H1 (cell line): ENCODE results near the gene ZNF845. TPM values are rescaled to one million over a fixed set of nuclear protein-coding genes. Genes with fewer than 3 reads are reported as not detected.

Source experiments
- CTCF ChIA-PET: fragments of 300-600 bp; sonication (Branson Sonifier 250); formaldehyde crosslinking; loops from one replicate; lab custom pipeline; 2021; ENCODE audit not compliant: partially characterized antibody; lab: Charles Lee
- POLR2A ChIA-PET: fragments of 300-600 bp; sonication (Branson Sonifier 250); formaldehyde crosslinking; loops from one replicate; lab custom pipeline; 2021; ENCODE audit warnings: inconsistent platforms; ENCODE audit not compliant: partially characterized antibody; lab: Charles Lee
- DNase-seq, 2 experiments: peaks; one replicate each; pipeline versions ENCODE4 v3.0.0 to v3.0.0-alpha.2; 2010 to 2022; ENCODE audit warnings: low spot score in 2 of 2, low read depth in 1 of 2, mixed read lengths in 1 of 2
- FAIRE-seq: peaks from 2 replicates; lab custom pipeline; 2011; peaks lifted over from hg19 to GRCh38; lab: Jason Lieb, UNC
- H2AFZ ChIP-seq: 2 replicates; pipeline ENCODE4 v1.8.1; 2012; ENCODE audit warnings: low read length, inconsistent platforms
- H2AK5ac ChIP-seq: 2 replicates; pipeline ENCODE4 v1.6.1; 2013; ENCODE audit warnings: low read depth, low read length
- H2BK120ac ChIP-seq: replicated peaks from 2 replicates; pipeline ENCODE3; 2013; ENCODE audit warnings: low read depth, low read length, inconsistent platforms
- H2BK12ac ChIP-seq: 2 replicates; pipeline ENCODE4 v1.6.1; 2013; ENCODE audit warnings: low read depth, low read length
- H2BK15ac ChIP-seq: 2 replicates; pipeline ENCODE4 v1.6.1; 2013; ENCODE audit warnings: low read length
- H2BK20ac ChIP-seq: 2 replicates; pipeline ENCODE4 v1.6.1; 2013; ENCODE audit warnings: low read length
- H2BK5ac ChIP-seq: 2 replicates; pipeline ENCODE4 v1.6.1; 2013; ENCODE audit warnings: low read depth, low read length
- H3K14ac ChIP-seq: 2 replicates; pipeline ENCODE4 v1.6.1; 2013; ENCODE audit warnings: inconsistent platforms; ENCODE audit not compliant: insufficient read length
- H3K18ac ChIP-seq: 2 replicates; pipeline ENCODE4 v1.6.1; 2013; ENCODE audit warnings: low read length; ENCODE audit errors: extremely low read depth
- H3K23ac ChIP-seq: 2 replicates; pipeline ENCODE4 v1.6.1; 2013; ENCODE audit warnings: inconsistent platforms; ENCODE audit not compliant: insufficient read length
- H3K23me2 ChIP-seq: 2 replicates; pipeline ENCODE4 v1.6.1; 2013; ENCODE audit warnings: low read depth, low read length
- H3K27ac ChIP-seq: 2 replicates; pipeline ENCODE4 v1.6.1; 2011; ENCODE audit warnings: low read depth, low read length, inconsistent platforms
- H3K27me3 ChIP-seq, 4 experiments: replicated peaks in 1 of 4; 1 replicate in 1 of 4; 2 replicates in 3 of 4; pipeline versions ENCODE4 v1.6.1 to v1.8.1; 2011 to 2013; ENCODE audit warnings: low read length in 3 of 4, mild to moderate bottlenecking in 3 of 4, inconsistent platforms in 2 of 4, mixed read lengths in 2 of 4, moderate library complexity in 1 of 4; ENCODE audit not compliant: control insufficient read depth in 3 of 4, insufficient read depth in 3 of 4; ENCODE audit errors: extremely low read depth in 1 of 4
- H3K36me3 ChIP-seq, 4 experiments: 2 replicates each; pipeline versions ENCODE4 v1.6.1 to v1.8.1; 2011 to 2013; ENCODE audit warnings: mild to moderate bottlenecking in 4 of 4, low read length in 3 of 4, moderate library complexity in 2 of 4, control low read depth in 1 of 4, inconsistent platforms in 1 of 4; ENCODE audit not compliant: insufficient read depth in 4 of 4, control insufficient read depth in 2 of 4
- H3K4ac ChIP-seq: replicated peaks from 2 replicates; pipeline ENCODE3; 2013; ENCODE audit warnings: low read length, low read depth, mixed read lengths, inconsistent platforms; ENCODE audit not compliant: insufficient read length
- H3K4me1 ChIP-seq, 4 experiments: replicated peaks in 1 of 4; 1 replicate in 1 of 4; 2 replicates in 3 of 4; pipeline versions ENCODE4 v1.6.1 to v1.8.1; 2011 to 2013; ENCODE audit warnings: low read length in 3 of 4, inconsistent platforms in 2 of 4, mixed read lengths in 1 of 4; ENCODE audit not compliant: insufficient read depth in 4 of 4, control insufficient read depth in 3 of 4
- H3K4me2 ChIP-seq, 2 experiments: 2 replicates each; pipeline versions ENCODE4 v1.6.1 to v1.8.1; 2011 to 2013; ENCODE audit warnings: low read depth in 2 of 2, low read length in 2 of 2, control low read depth in 1 of 2, inconsistent platforms in 1 of 2, mild to moderate bottlenecking in 1 of 2; ENCODE audit not compliant: insufficient read depth in 1 of 2
- H3K4me3 ChIP-seq, 4 experiments: fragments of 200-600, 300-600 bp in 1 of 4; sonication (generic), shearing (Covaris generic), sonication (Bioruptor Twin) in 1 of 4; 2 replicates each; pipeline versions ENCODE4 v1.5.1 to v1.8.1; 2011 to 2016; ENCODE audit warnings: low read length in 4 of 4, low read depth in 3 of 4, control low read depth in 2 of 4, inconsistent platforms in 2 of 4, mild to moderate bottlenecking in 2 of 4, mixed read lengths in 1 of 4, moderate library complexity in 1 of 4; ENCODE audit not compliant: insufficient read depth in 2 of 4; ENCODE audit errors: extremely low read depth in 1 of 4
- H3K56ac ChIP-seq: replicated peaks from 2 replicates; pipeline ENCODE3; 2013; ENCODE audit warnings: low read depth, mild to moderate bottlenecking, mixed read lengths, low read length, inconsistent platforms; ENCODE audit not compliant: insufficient read length
- H3K79me1 ChIP-seq: 2 replicates; pipeline ENCODE4 v1.6.1; 2013; ENCODE audit warnings: low read depth, low read length, control low read depth
- H3K79me2 ChIP-seq, 2 experiments: 2 replicates each; pipeline versions ENCODE4 v1.6.1 to v1.8.1; 2012 to 2013; ENCODE audit warnings: low read length in 2 of 2, mild to moderate bottlenecking in 2 of 2, inconsistent platforms in 1 of 2; ENCODE audit not compliant: insufficient read depth in 2 of 2, control insufficient read depth in 1 of 2
- H3K9ac ChIP-seq, 4 experiments: replicated peaks in 1 of 4; 1 replicate in 1 of 4; 2 replicates in 3 of 4; pipeline versions ENCODE4 v1.6.1 to v1.8.1; 2011 to 2013; ENCODE audit warnings: low read depth in 3 of 4, low read length in 3 of 4, control low read depth in 2 of 4, mild to moderate bottlenecking in 2 of 4, moderate library complexity in 2 of 4, inconsistent platforms in 1 of 4; ENCODE audit errors: extremely low read depth in 1 of 4
- H3K9me3 ChIP-seq, 2 experiments: 2 replicates each; pipeline versions ENCODE4 v1.6.1 to v1.8.1; 2012 to 2013; ENCODE audit warnings: mild to moderate bottlenecking in 2 of 2, moderate library complexity in 2 of 2, control low read depth in 1 of 2, inconsistent platforms in 1 of 2, low read depth in 1 of 2, low read length in 1 of 2, mixed read lengths in 1 of 2; ENCODE audit not compliant: insufficient read depth in 2 of 2
- H4K20me1 ChIP-seq, 2 experiments: replicated peaks in 1 of 2; 2 replicates each; pipeline versions ENCODE3 to v1.8.1; 2011 to 2013; ENCODE audit warnings: inconsistent platforms in 2 of 2, low read length in 2 of 2, mild to moderate bottlenecking in 1 of 2; ENCODE audit not compliant: insufficient read depth in 2 of 2, control insufficient read depth in 1 of 2
- H4K5ac ChIP-seq: 2 replicates; pipeline ENCODE4 v1.6.1; 2013; ENCODE audit warnings: low read length, low read depth, mixed read lengths, inconsistent platforms; ENCODE audit not compliant: insufficient read length
- H4K8ac ChIP-seq: 2 replicates; pipeline ENCODE4 v1.8.0; 2013; ENCODE audit warnings: mild to moderate bottlenecking, moderate library complexity, low read length, inconsistent platforms; ENCODE audit not compliant: insufficient read depth; ENCODE audit errors: extremely low read depth
- H4K91ac ChIP-seq: replicated peaks from 2 replicates; pipeline ENCODE3; 2013; ENCODE audit warnings: low read length, mixed read lengths, inconsistent platforms; ENCODE audit not compliant: insufficient read length
- CTBP2 ChIP-seq: IDR thresholded peaks from 2 replicates; pipeline ENCODE4 v1.7.0; 2011; ENCODE audit warnings: borderline replicate concordance, mild to moderate bottlenecking, moderate library complexity, mixed read lengths, low read length; ENCODE audit not compliant: insufficient read depth, insufficient read length
- E2F6 ChIP-seq: IDR thresholded peaks from 2 replicates; pipeline ENCODE4 v1.6.1; 2012; ENCODE audit warnings: inconsistent platforms
- PHF8 ChIP-seq: fragments of 200-600 bp; sonication (generic); conservative IDR thresholded peaks from 2 replicates; pipeline ENCODE4 v1.7.1; 2012; ENCODE audit warnings: low read depth, mild to moderate bottlenecking, inconsistent platforms, low read length, moderate library complexity
- WGBS, 2 experiments: shearing (Covaris generic) in 1 of 2; methylation state at CpG; one replicate each; pipeline versions ENCODE4 v1.1.6 to v1.1.7; 2013 to 2015; ENCODE audit warnings: low lambda C conversion rate in 2 of 2, mixed read lengths in 2 of 2, inconsistent platforms in 1 of 2, low coverage in 1 of 2, missing lambda C conversion rate in 1 of 2; ENCODE audit not compliant: insufficient replicate concordance in 2 of 2, insufficient coverage in 1 of 2, insufficient read length in 1 of 2; ENCODE audit errors: extremely low coverage in 1 of 2, missing lambda C conversion rate in 1 of 2; 5-methylcytosine and 5-hydroxymethylcytosine counted together
- polyA plus RNA-seq, 7 experiments: library from polyadenylated mRNA; depleted of rRNA in 3 of 7; stranded (reverse) in 5 of 7; unstranded in 2 of 7; fragments of >200 nt in 5 of 7; fragments of 200-250 nt in 2 of 7; gene quantifications; 1 replicate in 5 of 7; 2 replicates in 1 of 7; 4 replicates in 1 of 7; pipeline versions ENCODE4 v1.2.1 to v1.2.3, GENCODE V29; 2011 to 2013; ENCODE audit warnings: missing spikeins in 2 of 7, mixed read lengths in 2 of 7
- total RNA-seq: library from RNA; stranded (reverse); fragmentation: NEBNext Ultra II Directional; extraction: Animal tissue kit (Norgen Biotek cat#: 25700); gene quantifications from 2 replicates; pipeline ENCODE4 v1.2.1, GENCODE V29; 2021

ZNF845 gene
- total and polyA plus RNA-seq, 2 of the 8 experiments (the other 6 are each of a cell fraction or from before 2014, with no cell fraction given) = 3.6 to 22.5 TPM

GRCh38 chr19:53365899-53366493, 32.4 kb downstream of the ZNF845 start:
- Histone ChIP-seq H3K18ac (peak overlapping the region; percentile 19; the same call in 1 of the 2 replicates), H3K4me1 (peaks cover 0 to 3% (median under 1%) of the 10 kb centered on the region in 4 experiments; a peak in 3 of 7 replicates), H3K36me3 (no peaks in the 10 kb centered on the region), H3K4ac (no peak overlapping the region), H3K9ac (peak overlapping the region; percentile 46 to 60 (median 56); a peak in 6 of 7 replicates), H2BK120ac (no peak overlapping the region), H3K9me3 (no peaks in the 10 kb centered on the region), H3K4me3 (peak overlapping the region; percentile 84 to 98 (median 89)), H4K20me1 (peaks cover 0 to 5% of the 10 kb centered on the region in 2 experiments), H2AK5ac (no peak overlapping the region), H2BK5ac (no peak overlapping the region), H3K27me3 (no peaks in the 10 kb centered on the region), H2BK12ac (no peak overlapping the region), H2BK15ac (no peak overlapping the region), H4K8ac (peak overlapping the region; percentile 73), H3K4me2 (peak overlapping the region; percentile 74 to 78), H2AFZ (peak overlapping the region; percentile 96; the same call in 1 of the 2 replicates), H3K56ac (no peak overlapping the region), H2BK20ac (no peak overlapping the region), H4K91ac (no peak overlapping the region), H3K27ac (peak overlapping the region; percentile 53; the same call in 1 of the 2 replicates), H3K23ac (no peak overlapping the region), H3K79me2 (peaks cover 0 to 36% of the 10 kb centered on the region in 2 experiments; a peak in 3 of 4 replicates), H3K23me2 (peaks cover 6% of the 10 kb centered on the region), H4K5ac (peak overlapping the region; percentile 49), H3K79me1 (no peaks in the 10 kb centered on the region; the same call in 1 of the 2 replicates), H3K14ac (no peak overlapping the region)
- no peak for FAIRE-seq
- 1% methylated on average over 21 of the region's 32 CpGs; no CpG with 5 or more reads in 1 of the 2 experiments for WGBS, 2 experiments
- TF ChIP-seq CTBP2 (no peak), E2F6 (peak; percentile 68), PHF8 (0 out of 2 replicates have a peak, but pooled peaks have one; percentile 2)
- no peak for DNase-seq
- ChIA-PET CTCF (interaction anchor here (0.7 to 1.5 kb wide), 3 partner anchors 22 to 243 kb away, joined by 3 to 4 read pairs (median 3); partner anchors contain the start of gene ZNF665), POLR2A (interaction anchor here (0.6 to 1.0 kb wide), 2 partner anchors 9 to 212 kb away, joined by 3 to 4 read pairs; no protein-coding TSS in a partner anchor)
